DMS114 treated with DMSO at 0.1 percent for 48 hours (cell line): ENCODE results near the gene CCDC70.
A peak's percentile ranks its signal among the peaks of the same experiment; 100 is the strongest.

Experiments used
- DNase-seq: peaks from one replicate; lab custom pipeline; 2025; ENCODE audit not compliant: unreplicated experiment; lab: John Stamatoyannopoulos, UW

CCDC70 gene

GRCh38 chr13:51828730-51829567 is 32.8 kb upstream of the CCDC70 start:
- DNase-seq = no peak

- DNase-seq = no peak
These were observed 32.2 kb upstream of the CCDC70 start for GRCh38 chr13:51829568-51829899.

- DNase-seq = no peak
These were observed 30.2 kb upstream of the CCDC70 start for GRCh38 chr13:51831519-51831918.

GRCh38 chr13:51832471-51833152 is 29.2 kb upstream of the CCDC70 start:
- no peak for DNase-seq

- no peak for DNase-seq
These were observed 27.8 kb upstream of the CCDC70 start for GRCh38 chr13:51833980-51834379.

GRCh38 chr13:51834581-51835171 is 27.1 kb upstream of the CCDC70 start:
- no peak for DNase-seq

- no peak for DNase-seq
These were observed 24.8 kb upstream of the CCDC70 start for GRCh38 chr13:51837016-51837415.

- no peak for DNase-seq
These were observed 23.4 kb upstream of the CCDC70 start for GRCh38 chr13:51838240-51838846.

- DNase-seq = no peak
These were observed 21.8 kb upstream of the CCDC70 start for GRCh38 chr13:51839711-51840540.

- no peak for DNase-seq
These were observed 20.9 kb upstream of the CCDC70 start for GRCh38 chr13:51840917-51841316.

- no peak for DNase-seq
These were observed 20.0 kb upstream of the CCDC70 start for GRCh38 chr13:51841732-51842131.

GRCh38 chr13:51843529-51843928 is 18.2 kb upstream of the CCDC70 start:
- DNase-seq = no peak

- peak; percentile 30 for DNase-seq
These were observed 16.8 kb upstream of the CCDC70 start, which contains the start of gene TMEM272 for GRCh38 chr13:51844862-51845573. TSS of gene TMEM272 (minus strand) at chr13:51845177. CDS start at chr13:51838530, 6,647 bp downstream.

- no peak for DNase-seq
These were observed 16.0 kb upstream of the CCDC70 start for GRCh38 chr13:51845574-51846318.

GRCh38 chr13:51846756-51847155 is 15.0 kb upstream of the CCDC70 start:
- DNase-seq = no peak

GRCh38 chr13:51848674-51849073 is 13.1 kb upstream of the CCDC70 start:
- no peak for DNase-seq

GRCh38 chr13:51849145-51850101 is 12.3 kb upstream of the CCDC70 start:
- no peak for DNase-seq

- DNase-seq = no peak
These were observed 5.6 kb upstream of the CCDC70 start for GRCh38 chr13:51856027-51856736.
